Stimulated activated CD8-positive, alpha-beta memory T cell treated with anti-CD3 and anti-CD28 coated beads, Interleukin-12 subunit alpha, Interleukin-12 subunit beta, amount 100 ng/mL, for 24 hours (primary cell): Measurements from ENCODE around the gene BCL3.

ENCODE experiments used
- DNase-seq: peaks from one replicate; pipeline ENCODE4 v3.0.0-alpha.2; 2020; ENCODE audit errors: extremely low read depth

BCL3 gene

GRCh38 chr19:44792281-44792680 lies 43.8 kb downstream of the BCL3 start:
- no peak for DNase-seq

- no peak for DNase-seq
These were observed 46.1 kb downstream of the BCL3 start for GRCh38 chr19:44794610-44795009.

- DNase-seq = no peak
These were observed 47.0 kb downstream of the BCL3 start for GRCh38 chr19:44795398-44795987.

GRCh38 chr19:44796701-44797115 lies 48.2 kb downstream of the BCL3 start:
- no peak for DNase-seq

- DNase-seq = no peak
These were observed 51.3 kb downstream of the BCL3 start for GRCh38 chr19:44799627-44800346.

GRCh38 chr19:44800461-44800860 lies 52.0 kb downstream of the BCL3 start:
- DNase-seq = peak; percentile 55

- no peak for DNase-seq
These were observed 55.2 kb downstream of the BCL3 start for GRCh38 chr19:44803442-44804428.

- no peak for DNase-seq
These were observed 57.8 kb downstream of the BCL3 start for GRCh38 chr19:44806291-44806690.

- DNase-seq = no peak
These were observed 58.7 kb downstream of the BCL3 start for GRCh38 chr19:44807162-44807561.

GRCh38 chr19:44807652-44808462 lies 59.3 kb downstream of the BCL3 start:
- DNase-seq = no peak

GRCh38 chr19:44808463-44809371 lies 60.2 kb downstream of the BCL3 start, which contains the start of gene BCAM:
BCAM (plus strand) TSS chr19:44809103; CDS start chr19:44809125, 22 bp downstream.
- DNase-seq = no peak
